Hepatocyte (in vitro differentiated cells): ENCODE data around the gene MKRN3. TPM values are rescaled to one million over a fixed set of nuclear protein-coding genes. Genes with fewer than 3 reads are reported as not detected.
"Not testable (repeated sequence)": the region's sequence is repeated elsewhere in the genome, so short reads cannot be mapped to it uniquely, and the experiment has no call there.

ENCODE experiments used
- DNase-seq: peaks from one replicate; pipeline ENCODE4 v3.0.0-alpha.2; 2016; ENCODE audit warnings: low spot score
- H2AFZ ChIP-seq: fragments of 200-600 bp; sonication (generic); 2 replicates; pipeline ENCODE4 v1.6.0; 2016; ENCODE audit warnings: antibody characterized with exemption, mild to moderate bottlenecking
- H3K27ac ChIP-seq: fragments of 200-600 bp; sonication (generic); 2 replicates; pipeline ENCODE4 v1.5.1; 2016; ENCODE audit warnings: mild to moderate bottlenecking
- H3K27me3 ChIP-seq: fragments of 200-600 bp; sonication (generic); 2 replicates; pipeline ENCODE4 v1.6.1; 2016
- H3K36me3 ChIP-seq: fragments of 200-600 bp; sonication (generic); replicated peaks from 2 replicates; pipeline ENCODE4 v1.5.1; 2016; ENCODE audit warnings: low read depth; ENCODE audit not compliant: insufficient read depth
- H3K4me1 ChIP-seq: fragments of 200-600 bp; sonication (generic); 2 replicates; pipeline ENCODE4 v1.5.1; 2016; ENCODE audit warnings: mild to moderate bottlenecking, moderate library complexity; ENCODE audit not compliant: insufficient read depth
- H3K4me2 ChIP-seq: fragments of 200-600 bp; sonication (generic); 2 replicates; pipeline ENCODE4 v1.6.0; 2016
- H3K4me3 ChIP-seq: fragments of 200-600 bp; sonication (generic); 2 replicates; pipeline ENCODE4 v1.5.1; 2016; ENCODE audit warnings: mild to moderate bottlenecking
- H3K79me2 ChIP-seq: fragments of 200-600 bp; sonication (generic); 2 replicates; pipeline ENCODE4 v1.6.0; 2017; ENCODE audit warnings: mild to moderate bottlenecking
- H3K9me2 ChIP-seq: fragments of 200-600 bp; sonication (generic); replicated peaks from 2 replicates; pipeline ENCODE4 v1.6.0; 2017; ENCODE audit warnings: mild to moderate bottlenecking; ENCODE audit not compliant: insufficient read depth
- H3K9me3 ChIP-seq: fragments of 200-600 bp; sonication (generic); 2 replicates; pipeline ENCODE4 v1.5.1; 2016; ENCODE audit warnings: low read depth, mild to moderate bottlenecking
- H4K20me1 ChIP-seq: fragments of 200-600 bp; sonication (generic); 2 replicates; pipeline ENCODE4 v1.6.0; 2016; ENCODE audit warnings: mild to moderate bottlenecking; ENCODE audit not compliant: insufficient read depth, poor library complexity, severe bottlenecking
- EZH2 ChIP-seq: fragments of 200-600 bp; sonication (generic); IDR thresholded peaks from 2 replicates; pipeline ENCODE4 v1.6.1; 2016; ENCODE audit warnings: antibody characterized with exemption, mild to moderate bottlenecking, borderline replicate concordance
- EZH2phosphoT487 ChIP-seq: fragments of 200-600 bp; sonication (generic); IDR thresholded peaks from one replicate; pipeline ENCODE4 v1.6.1; 2018; ENCODE audit warnings: antibody characterized with exemption, mild to moderate bottlenecking, low read depth, moderate library complexity; ENCODE audit not compliant: unreplicated experiment, severe bottlenecking
- WGBS: methylation state at CpG from one replicate; pipeline ENCODE4 v1.1.6; 2016; ENCODE audit warnings: low lambda C conversion rate; ENCODE audit errors: missing lambda C conversion rate; 5-methylcytosine and 5-hydroxymethylcytosine counted together
- polyA plus RNA-seq: library from polyadenylated mRNA; unstranded; fragments of >200 nt; fragmentation: Nextera tagmentation; extraction: Ambion mirVana; gene quantifications from 2 replicates; pipeline ENCODE4 v1.2.1, GENCODE V29; 2016
- total RNA-seq: library from RNA; depleted of rRNA; stranded (reverse); fragments of >200 nt; gene quantifications from 2 replicates; pipeline ENCODE4 v1.2.3, GENCODE V29; 2014
- TF ChIP-seq, protein P1 (sequence below): fragments of 200-600 bp; sonication (generic); IDR thresholded peaks from 2 replicates; pipeline ENCODE4 v1.5.1; 2016; ENCODE audit warnings: antibody characterized with exemption, mild to moderate bottlenecking; ENCODE audit not compliant: poor library complexity

Gene MKRN3
- total and polyA plus RNA-seq, 2 experiments from 2014 or later = 0.57 TPM; not detected in 1

DNA sequence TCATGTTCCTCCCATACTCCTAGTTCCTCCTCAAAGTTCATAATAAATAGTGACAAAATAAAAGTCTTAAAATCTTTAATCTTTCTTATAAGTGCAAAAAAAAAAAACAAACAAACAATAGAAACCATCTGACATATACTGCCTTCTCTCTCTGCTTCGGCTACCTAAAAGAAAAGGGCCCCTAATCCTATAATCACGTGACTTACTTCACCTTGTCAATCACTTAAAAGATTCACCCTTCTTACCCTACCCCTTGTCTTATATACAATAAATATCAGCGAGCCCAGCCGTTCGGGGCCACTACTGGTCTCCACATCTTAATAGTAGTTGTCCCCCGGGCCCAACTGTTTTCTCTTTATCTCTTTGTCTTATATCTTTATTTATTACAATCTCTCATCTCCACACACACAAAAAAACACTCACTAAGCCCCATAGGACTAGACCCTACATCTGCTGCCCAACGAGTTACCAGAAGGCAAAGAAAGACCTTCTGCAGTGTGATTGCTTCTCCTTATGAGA is 28.8 kb downstream of the MKRN3 start:
- no peak overlapping the region for H3K4me3 ChIP-seq
- no peak overlapping the region for H3K27ac ChIP-seq
- H3K27me3 ChIP-seq = no peaks in the 10 kb centered on the region
- whole genome bisulfite sequencing = 79% methylated on average over 7 of the region's 7 CpGs
- H3K79me2 ChIP-seq = no peaks in the 10 kb centered on the region
- no peaks in the 10 kb centered on the region for H3K36me3 ChIP-seq
- no peaks in the 10 kb centered on the region for H3K4me1 ChIP-seq
- no peak overlapping the region for H3K4me2 ChIP-seq
- TF ChIP-seq EZH2 (no peak), EZH2phosphoT487 (no peak)
- TF ChIP-seq, protein P1, sequence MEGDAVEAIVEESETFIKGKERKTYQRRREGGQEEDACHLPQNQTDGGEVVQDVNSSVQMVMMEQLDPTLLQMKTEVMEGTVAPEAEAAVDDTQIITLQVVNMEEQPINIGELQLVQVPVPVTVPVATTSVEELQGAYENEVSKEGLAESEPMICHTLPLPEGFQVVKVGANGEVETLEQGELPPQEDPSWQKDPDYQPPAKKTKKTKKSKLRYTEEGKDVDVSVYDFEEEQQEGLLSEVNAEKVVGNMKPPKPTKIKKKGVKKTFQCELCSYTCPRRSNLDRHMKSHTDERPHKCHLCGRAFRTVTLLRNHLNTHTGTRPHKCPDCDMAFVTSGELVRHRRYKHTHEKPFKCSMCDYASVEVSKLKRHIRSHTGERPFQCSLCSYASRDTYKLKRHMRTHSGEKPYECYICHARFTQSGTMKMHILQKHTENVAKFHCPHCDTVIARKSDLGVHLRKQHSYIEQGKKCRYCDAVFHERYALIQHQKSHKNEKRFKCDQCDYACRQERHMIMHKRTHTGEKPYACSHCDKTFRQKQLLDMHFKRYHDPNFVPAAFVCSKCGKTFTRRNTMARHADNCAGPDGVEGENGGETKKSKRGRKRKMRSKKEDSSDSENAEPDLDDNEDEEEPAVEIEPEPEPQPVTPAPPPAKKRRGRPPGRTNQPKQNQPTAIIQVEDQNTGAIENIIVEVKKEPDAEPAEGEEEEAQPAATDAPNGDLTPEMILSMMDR = no peak
- no peaks in the 10 kb centered on the region for H3K9me2 ChIP-seq
- H3K9me3 ChIP-seq = no peaks in the 10 kb centered on the region
- DNase-seq = no peak
- no peaks in the 10 kb centered on the region for H4K20me1 ChIP-seq
- no peak overlapping the region for H2AFZ ChIP-seq

DNA sequence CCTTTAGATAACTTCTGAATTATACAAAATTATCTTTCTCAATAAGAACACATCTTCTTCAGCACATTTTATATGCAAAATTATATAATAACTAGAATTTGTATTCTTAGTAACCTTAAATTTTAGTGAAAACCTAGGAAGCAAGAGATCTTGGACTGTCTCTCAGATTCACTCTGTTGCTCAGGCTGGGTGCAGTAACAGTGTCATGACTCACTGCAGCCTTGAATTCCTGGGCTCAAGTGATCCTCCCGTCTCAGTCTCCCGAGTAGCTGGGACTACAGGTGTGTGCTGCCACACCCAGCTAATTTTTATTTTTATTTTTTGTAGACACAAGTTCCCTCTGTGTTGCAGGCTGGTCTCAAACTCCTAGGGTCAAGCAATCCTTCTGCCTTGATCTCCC is 29.9 kb downstream of the MKRN3 start:
- TF ChIP-seq EZH2 (no peak), EZH2phosphoT487 (no peak)
- TF ChIP-seq, protein P1 = no peak
- Histone ChIP-seq H3K4me2 (no peak overlapping the region), H3K9me2 (no peaks in the 10 kb centered on the region), H2AFZ (no peak overlapping the region), H3K4me3 (no peak overlapping the region), H3K79me2 (no peaks in the 10 kb centered on the region), H3K27me3 (no peaks in the 10 kb centered on the region), H3K9me3 (no peaks in the 10 kb centered on the region), H3K36me3 (no peaks in the 10 kb centered on the region), H4K20me1 (no peaks in the 10 kb centered on the region), H3K27ac (no peak overlapping the region), H3K4me1 (no peaks in the 10 kb centered on the region)
- 36% methylated on average over 2 of the region's 2 CpGs for WGBS
- no peak for DNase-seq

DNA sequence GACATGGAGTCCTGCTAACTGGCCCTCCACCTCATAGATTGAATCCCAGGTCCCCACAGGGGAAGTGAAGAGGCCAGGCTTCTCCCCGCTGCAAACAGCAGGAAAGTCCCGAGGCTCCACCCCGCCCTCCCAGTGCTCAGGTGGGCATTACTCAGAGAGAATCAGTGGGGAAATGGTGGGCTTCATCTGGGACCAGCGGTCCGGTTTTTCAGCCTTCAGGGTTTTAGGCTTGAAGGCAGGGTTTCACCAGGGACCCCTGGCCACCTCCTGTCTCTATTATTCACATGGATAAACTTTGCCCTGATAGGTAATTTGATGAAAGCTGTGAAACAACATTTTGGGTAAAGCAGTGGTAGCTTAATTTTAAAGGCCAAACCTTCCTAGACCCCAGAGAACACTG is 31.3 kb downstream of the MKRN3 start:
- H3K4me3 ChIP-seq = no peak overlapping the region
- no peaks in the 10 kb centered on the region for H3K27me3 ChIP-seq
- no peak for TF ChIP-seq EZH2
- TF ChIP-seq, protein P1 = no peak
- TF ChIP-seq EZH2phosphoT487 = no peak
- WGBS = 75% methylated on average over 5 of the region's 5 CpGs
- no peak overlapping the region for H3K27ac ChIP-seq
- H3K79me2 ChIP-seq = no peaks in the 10 kb centered on the region
- no peaks in the 10 kb centered on the region for H3K9me2 ChIP-seq
- no peaks in the 10 kb centered on the region for H3K4me1 ChIP-seq
- no peaks in the 10 kb centered on the region for H4K20me1 ChIP-seq
- H3K36me3 ChIP-seq = no peaks in the 10 kb centered on the region
- no peak for DNase-seq
- no peaks in the 10 kb centered on the region for H3K9me3 ChIP-seq
- no peak overlapping the region for H3K4me2 ChIP-seq
- H2AFZ ChIP-seq = no peak overlapping the region

DNA sequence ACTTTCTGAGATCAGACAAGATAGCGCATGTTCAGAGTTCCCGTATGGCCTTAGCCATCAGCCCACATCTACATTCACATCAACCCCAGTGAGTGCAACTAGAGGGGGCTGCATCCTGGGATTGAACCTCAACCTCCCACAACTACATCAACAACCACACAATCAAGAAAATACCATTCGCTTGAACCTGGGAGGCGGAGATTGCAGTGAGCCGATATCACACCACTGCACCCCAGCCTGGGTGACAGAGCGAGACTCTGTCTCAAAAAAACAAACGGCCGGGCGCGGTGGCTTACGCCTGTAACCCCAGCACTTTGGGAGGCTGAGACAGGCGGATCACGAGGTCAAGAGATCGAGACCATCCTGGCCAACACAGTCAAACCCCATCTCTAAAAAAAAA is 31.8 kb downstream of the MKRN3 start:
- DNase-seq, H3K4me3 ChIP-seq, H3K4me2 ChIP-seq, H3K4me1 ChIP-seq, H3K27ac ChIP-seq, H4K20me1 ChIP-seq, H3K79me2 ChIP-seq, H3K27me3 ChIP-seq, H3K9me3 ChIP-seq, H3K36me3 ChIP-seq, H2AFZ ChIP-seq, H3K9me2 ChIP-seq: not testable (repeated sequence)
- WGBS = 89% methylated on average over 14 of the region's 14 CpGs
